Measurements from ENCODE around the gene XKR3.

Gene XKR3

DNA sequence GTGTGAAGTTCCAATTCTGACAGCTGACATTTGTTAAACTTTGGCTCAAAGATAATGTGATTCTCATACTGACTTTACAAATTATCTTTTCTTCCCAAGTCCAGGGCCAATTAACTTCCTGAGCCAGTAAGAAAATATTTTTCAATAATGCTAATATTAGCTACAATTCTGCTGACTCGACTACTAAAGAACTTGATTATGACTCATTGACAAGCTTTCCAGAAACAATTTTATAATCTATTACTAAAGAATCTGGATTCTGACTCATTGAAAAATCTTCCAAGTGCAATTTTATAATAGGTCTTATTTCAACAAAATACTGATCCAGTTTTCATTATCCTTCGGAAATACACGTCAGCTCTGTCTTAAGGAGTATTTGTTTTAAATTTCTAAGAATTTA, 12.9 kb upstream of the XKR3 start:
- Histone ChIP-seq H4K20me1 (ENCODE audit: insufficient read depth, low read length) (no peaks in the 10 kb centered on the region), H3K27ac (ENCODE audit: low read length) (no peak overlapping the region), H3K36me3 (replicated peaks; ENCODE audit: low read depth, low read length) (no peaks in the 10 kb centered on the region), H3K4me2 (ENCODE audit: low read length) (no peak overlapping the region), H3K27me3 (ENCODE audit: low read depth, low read length) (no peaks in the 10 kb centered on the region), H2AFZ (ENCODE audit: low read depth, low read length) (no peak overlapping the region), H3K9me3 (ENCODE audit: insufficient read depth, low read length) (no peaks in the 10 kb centered on the region), H3K9ac (ENCODE audit: low read length) (no peak overlapping the region), H3K4me3 (ENCODE audit: low read length) (no peak overlapping the region), H3K4me1 (ENCODE audit: low read length) (no peaks in the 10 kb centered on the region), H3K79me2 (ENCODE audit: low read length) (no peaks in the 10 kb centered on the region)
- TF ChIP-seq, protein P1, sequence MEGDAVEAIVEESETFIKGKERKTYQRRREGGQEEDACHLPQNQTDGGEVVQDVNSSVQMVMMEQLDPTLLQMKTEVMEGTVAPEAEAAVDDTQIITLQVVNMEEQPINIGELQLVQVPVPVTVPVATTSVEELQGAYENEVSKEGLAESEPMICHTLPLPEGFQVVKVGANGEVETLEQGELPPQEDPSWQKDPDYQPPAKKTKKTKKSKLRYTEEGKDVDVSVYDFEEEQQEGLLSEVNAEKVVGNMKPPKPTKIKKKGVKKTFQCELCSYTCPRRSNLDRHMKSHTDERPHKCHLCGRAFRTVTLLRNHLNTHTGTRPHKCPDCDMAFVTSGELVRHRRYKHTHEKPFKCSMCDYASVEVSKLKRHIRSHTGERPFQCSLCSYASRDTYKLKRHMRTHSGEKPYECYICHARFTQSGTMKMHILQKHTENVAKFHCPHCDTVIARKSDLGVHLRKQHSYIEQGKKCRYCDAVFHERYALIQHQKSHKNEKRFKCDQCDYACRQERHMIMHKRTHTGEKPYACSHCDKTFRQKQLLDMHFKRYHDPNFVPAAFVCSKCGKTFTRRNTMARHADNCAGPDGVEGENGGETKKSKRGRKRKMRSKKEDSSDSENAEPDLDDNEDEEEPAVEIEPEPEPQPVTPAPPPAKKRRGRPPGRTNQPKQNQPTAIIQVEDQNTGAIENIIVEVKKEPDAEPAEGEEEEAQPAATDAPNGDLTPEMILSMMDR (IDR thresholded peaks at IDR 0.05; ENCODE audit: low read depth, low read length), result no peak
- TF ChIP-seq EZH2phosphoT487 (IDR thresholded peaks at IDR 0.05; ENCODE audit: low read depth), result no peak

DNA sequence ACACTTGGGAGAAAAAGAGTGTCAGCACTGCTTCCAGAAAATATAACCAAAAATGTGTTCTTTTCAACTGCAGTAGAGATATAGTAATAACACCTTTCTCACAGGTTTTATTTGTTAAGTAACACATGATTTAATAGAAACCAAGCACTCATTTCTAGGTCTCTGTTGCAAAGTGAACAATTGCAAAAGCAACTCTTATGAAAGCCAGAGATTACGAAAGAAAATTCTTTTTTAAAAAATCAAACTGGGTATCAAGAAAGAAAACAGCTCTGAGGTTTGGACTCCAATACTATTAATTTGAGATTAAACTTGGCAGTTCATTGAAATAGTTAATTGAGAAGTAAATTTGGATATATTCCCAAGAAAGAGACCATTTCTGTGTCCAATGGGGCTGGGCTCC, 9.8 kb upstream of the XKR3 start:
- no peak for TF ChIP-seq EZH2phosphoT487 (IDR thresholded peaks at IDR 0.05; ENCODE audit: low read depth)
- TF ChIP-seq, protein P1 (IDR thresholded peaks at IDR 0.05; ENCODE audit: low read depth, low read length), result no peak
- Histone ChIP-seq H3K9me3 (ENCODE audit: insufficient read depth, low read length) (no peaks in the 10 kb centered on the region), H2AFZ (ENCODE audit: low read depth, low read length) (no peak overlapping the region), H4K20me1 (ENCODE audit: insufficient read depth, low read length) (no peaks in the 10 kb centered on the region), H3K4me3 (ENCODE audit: low read length) (no peak overlapping the region), H3K27me3 (ENCODE audit: low read depth, low read length) (no peaks in the 10 kb centered on the region), H3K4me2 (ENCODE audit: low read length) (no peak overlapping the region), H3K9ac (ENCODE audit: low read length) (no peak overlapping the region), H3K79me2 (ENCODE audit: low read length) (no peaks in the 10 kb centered on the region), H3K27ac (ENCODE audit: low read length) (no peak overlapping the region), H3K36me3 (replicated peaks; ENCODE audit: low read depth, low read length) (no peaks in the 10 kb centered on the region), H3K4me1 (ENCODE audit: low read length) (no peaks in the 10 kb centered on the region)

DNA sequence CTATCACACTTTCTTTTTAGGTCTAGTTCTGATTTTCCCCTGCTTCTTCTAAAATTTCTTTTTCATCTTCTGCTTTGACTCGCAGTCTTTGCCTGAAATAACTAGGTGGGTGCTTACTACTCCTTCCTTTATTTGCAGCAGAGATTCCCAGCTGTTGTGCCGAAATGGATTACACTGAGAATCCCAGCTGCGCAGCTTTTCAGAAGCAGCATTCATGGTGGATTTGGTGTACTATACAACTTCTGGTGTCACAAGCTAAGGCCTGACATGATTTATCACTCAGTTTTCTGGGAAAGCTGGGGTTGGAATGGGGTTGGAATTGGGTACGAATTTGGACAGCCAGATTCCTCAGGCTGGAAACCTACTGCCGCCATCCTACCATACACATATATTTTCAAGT, 6.0 kb upstream of the XKR3 start:
- Histone ChIP-seq H3K4me2 (ENCODE audit: low read length) (no peak overlapping the region), H4K20me1 (ENCODE audit: insufficient read depth, low read length) (no peaks in the 10 kb centered on the region), H3K4me1 (ENCODE audit: low read length) (no peaks in the 10 kb centered on the region), H3K27me3 (ENCODE audit: low read depth, low read length) (no peaks in the 10 kb centered on the region), H3K36me3 (replicated peaks; ENCODE audit: low read depth, low read length) (no peaks in the 10 kb centered on the region), H3K79me2 (ENCODE audit: low read length) (no peaks in the 10 kb centered on the region), H3K9ac (ENCODE audit: low read length) (no peak overlapping the region), H3K4me3 (ENCODE audit: low read length) (no peak overlapping the region), H3K9me3 (ENCODE audit: insufficient read depth, low read length) (no peaks in the 10 kb centered on the region), H2AFZ (ENCODE audit: low read depth, low read length) (no peak overlapping the region), H3K27ac (ENCODE audit: low read length) (no peak overlapping the region)
- TF ChIP-seq EZH2phosphoT487 (IDR thresholded peaks at IDR 0.05; ENCODE audit: low read depth), result no peak
- TF ChIP-seq, protein P1 (IDR thresholded peaks at IDR 0.05; ENCODE audit: low read depth, low read length), result no peak

DNA sequence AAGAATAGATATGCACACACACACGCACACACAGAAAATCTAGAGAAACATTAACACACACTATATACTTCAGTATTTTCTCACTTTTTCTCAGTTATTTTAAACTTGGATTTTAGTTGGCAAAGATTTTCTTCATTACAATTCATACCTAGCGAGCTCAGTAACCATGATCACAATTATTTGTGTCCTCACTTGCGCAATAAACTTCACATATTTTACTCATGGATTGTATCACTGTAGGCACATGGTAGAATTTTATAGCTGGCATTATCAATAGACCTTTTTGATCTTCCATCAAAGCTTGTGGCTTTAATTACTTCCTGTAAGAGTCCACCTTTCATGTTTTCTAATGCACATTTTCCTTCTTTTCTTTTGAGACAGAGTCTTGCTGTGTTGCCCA, 4.8 kb upstream of the XKR3 start:
- no peak overlapping the region for H3K4me2 ChIP-seq (ENCODE audit: low read length)

More for the DNA sequence above, 4.8 kb upstream of the XKR3 start:
- H2AFZ ChIP-seq (ENCODE audit: low read depth, low read length), result no peak overlapping the region
- H3K36me3 ChIP-seq (replicated peaks; ENCODE audit: low read depth, low read length), result no peaks in the 10 kb centered on the region
- H3K79me2 ChIP-seq (ENCODE audit: low read length), result no peaks in the 10 kb centered on the region
- no peak overlapping the region for H3K4me3 ChIP-seq (ENCODE audit: low read length)
- no peaks in the 10 kb centered on the region for H3K27me3 ChIP-seq (ENCODE audit: low read depth, low read length)
- TF ChIP-seq, protein P1 (IDR thresholded peaks at IDR 0.05; ENCODE audit: low read depth, low read length), result no peak
- TF ChIP-seq EZH2phosphoT487 (IDR thresholded peaks at IDR 0.05; ENCODE audit: low read depth), result no peak
- H3K9ac ChIP-seq (ENCODE audit: low read length), result no peak overlapping the region
- H3K9me3 ChIP-seq (ENCODE audit: insufficient read depth, low read length), result no peaks in the 10 kb centered on the region
- H4K20me1 ChIP-seq (ENCODE audit: insufficient read depth, low read length), result no peaks in the 10 kb centered on the region
- peaks cover 9% of the 10 kb centered on the region for H3K4me1 ChIP-seq (ENCODE audit: low read length)
- no peak overlapping the region for H3K27ac ChIP-seq (ENCODE audit: low read length)
